HEK293T (cell line): ENCODE data around the gene GRAMD1B.

ENCODE experiments used
- ELF4 ChIP-seq: fragments of 450-650 bp; IDR thresholded peaks from 2 replicates; pipeline ENCODE4 v1.6.1; 2017; ENCODE audit warnings: antibody characterized with exemption
- FOXA1 ChIP-seq: fragments of 450-650 bp; IDR thresholded peaks from 2 replicates; pipeline ENCODE4 v1.6.1; 2016; ENCODE audit warnings: mild to moderate bottlenecking
- FOXK2 ChIP-seq: fragments of 450-650 bp; IDR thresholded peaks from 2 replicates; pipeline ENCODE4 v1.6.1; 2016; ENCODE audit warnings: mild to moderate bottlenecking
- FOXM1 ChIP-seq: fragments of 450-650 bp; IDR thresholded peaks from 2 replicates; pipeline ENCODE4 v1.6.1; 2017; ENCODE audit warnings: mild to moderate bottlenecking, borderline replicate concordance
- HDGF ChIP-seq: fragments of 450-650 bp; IDR thresholded peaks from 2 replicates; pipeline ENCODE4 v1.6.1; 2017; ENCODE audit warnings: antibody characterized with exemption, borderline replicate concordance
- L3MBTL2 ChIP-seq: fragments of 450-650 bp; conservative IDR thresholded peaks from 2 replicates; pipeline ENCODE4 v1.6.1; 2016; ENCODE audit warnings: mild to moderate bottlenecking
- LEF1 ChIP-seq: fragments of 450-650 bp; IDR thresholded peaks from 2 replicates; pipeline ENCODE4 v1.6.1; 2017; ENCODE audit warnings: mild to moderate bottlenecking, borderline replicate concordance
- NFRKB ChIP-seq: fragments of 450-650 bp; IDR thresholded peaks from 2 replicates; pipeline ENCODE4 v1.6.1; 2016; ENCODE audit warnings: mild to moderate bottlenecking, moderate library complexity
- SP1 ChIP-seq: fragments of 450-650 bp; IDR thresholded peaks from 2 replicates; pipeline ENCODE4 v1.6.1; 2017
- SUZ12 ChIP-seq: fragments of 450-650 bp; IDR thresholded peaks from 2 replicates; pipeline ENCODE4 v1.6.1; 2016; ENCODE audit warnings: mild to moderate bottlenecking
- TARDBP ChIP-seq: fragments of 450-650 bp; IDR thresholded peaks from 2 replicates; pipeline ENCODE4 v1.6.1; 2016

- no peak for TF ChIP-seq ELF4
- no peak for TF ChIP-seq FOXK2
- no peak for TF ChIP-seq LEF1
- no peak for TF ChIP-seq SP1
- TF ChIP-seq TARDBP = no peak
- TF ChIP-seq L3MBTL2 = no peak
- TF ChIP-seq SUZ12 = no peak
- no peak for TF ChIP-seq FOXA1
- no peak for TF ChIP-seq HDGF
- TF ChIP-seq NFRKB = no peak
- TF ChIP-seq FOXM1 = no peak
Observed at GRCh38 chr11:123406441-123407129, 23.5 kb upstream of the GRAMD1B start.
